ENCODE measurements around the gene NECAP2.

Gene NECAP2

GRCh38 chr1:16440131-16440469 is 424 bp upstream of the NECAP2 start:
- CTCF ChIA-PET, result interaction anchor here (0.7 to 1.2 kb wide), 5 partner anchors 9 to 267 kb away, joined by 3 to 4 read pairs (median 3); no protein-coding TSS in a partner anchor
- no peak for DNase-seq (ENCODE audit: extremely low spot score)
- POLR2A ChIA-PET, result interaction anchor here (0.5 to 2.4 kb wide), 14 partner anchors 9 to 580 kb away, joined by 3 to 15 read pairs (median 4); no protein-coding TSS in a partner anchor

GRCh38 chr1:16441282-16441665 is 750 bp downstream of the NECAP2 start:
- TF ChIP-seq BHLHE40 (IDR thresholded peaks at IDR 0.05; ENCODE audit: borderline replicate concordance), result no peak
- TF ChIP-seq TARDBP (IDR thresholded peaks at IDR 0.05), result no peak
- no peak for TF ChIP-seq PKNOX1 (IDR thresholded peaks at IDR 0.05)
- TF ChIP-seq HDGF (IDR thresholded peaks at IDR 0.05; ENCODE audit: borderline replicate concordance), result no peak
- no peak for TF ChIP-seq ELF4 (IDR thresholded peaks at IDR 0.05)
- TF ChIP-seq ZNF384 (IDR thresholded peaks at IDR 0.05), result no peak
- TF ChIP-seq SUZ12 (IDR thresholded peaks at IDR 0.05), result no peak
- no peak for TF ChIP-seq NFRKB (IDR thresholded peaks at IDR 0.05)
- no peak for TF ChIP-seq SP1 (IDR thresholded peaks at IDR 0.05)
- TF ChIP-seq FOXM1 (IDR thresholded peaks at IDR 0.05; ENCODE audit: borderline replicate concordance), result no peak
- no peak for TF ChIP-seq ARNT (IDR thresholded peaks at IDR 0.05)
- POLR2A ChIA-PET, result interaction anchor here (0.6 to 2.4 kb wide), 7 partner anchors 8 to 59 kb away, joined by 3 to 15 read pairs (median 8); no protein-coding TSS in a partner anchor
- CTCF ChIA-PET, result interaction anchor here (0.6 kb wide), 1 partner anchor 78 kb away, joined by 7 read pairs; no protein-coding TSS in a partner anchor
- DNase-seq (ENCODE audit: extremely low spot score), result no peak

More at GRCh38 chr1:16440131-16440469, 424 bp upstream of the NECAP2 start:
- TF ChIP-seq ZNF384 (IDR thresholded peaks at IDR 0.05), result no peak
- no peak for TF ChIP-seq TARDBP (IDR thresholded peaks at IDR 0.05)
- no peak for TF ChIP-seq BHLHE40 (IDR thresholded peaks at IDR 0.05; ENCODE audit: borderline replicate concordance)
- no peak for TF ChIP-seq L3MBTL2 (conservative IDR thresholded peaks at IDR 0.05)
- no peak for TF ChIP-seq PKNOX1 (IDR thresholded peaks at IDR 0.05)
- TF ChIP-seq SUZ12 (IDR thresholded peaks at IDR 0.05), result no peak

GRCh38 chr1:16442265-16442664 is 1.7 kb downstream of the NECAP2 start:
- POLR2A ChIA-PET, result no interaction called here
- no peak for DNase-seq (ENCODE audit: extremely low spot score)
- CTCF ChIA-PET, result no interaction called here
- TF ChIP-seq L3MBTL2 (conservative IDR thresholded peaks at IDR 0.05) (no peak), FOXA1 (IDR thresholded peaks at IDR 0.05) (no peak), NFRKB (IDR thresholded peaks at IDR 0.05) (no peak), TARDBP (IDR thresholded peaks at IDR 0.05) (no peak), ZNF384 (IDR thresholded peaks at IDR 0.05) (no peak), PKNOX1 (IDR thresholded peaks at IDR 0.05) (no peak), ELF4 (IDR thresholded peaks at IDR 0.05) (no peak), BHLHE40 (IDR thresholded peaks at IDR 0.05; ENCODE audit: borderline replicate concordance) (no peak), CTBP1 (IDR thresholded peaks at IDR 0.05; ENCODE audit: borderline replicate concordance) (no peak), SP1 (IDR thresholded peaks at IDR 0.05) (no peak), SUZ12 (IDR thresholded peaks at IDR 0.05) (no peak), ARNT (IDR thresholded peaks at IDR 0.05) (no peak), LEF1 (IDR thresholded peaks at IDR 0.05; ENCODE audit: borderline replicate concordance) (no peak)

GRCh38 chr1:16442941-16443340 is 2.4 kb downstream of the NECAP2 start:
- CTCF ChIA-PET, result no interaction called here
- no peak for TF ChIP-seq FOXK2 (IDR thresholded peaks at IDR 0.05)
- no peak for TF ChIP-seq SP1 (IDR thresholded peaks at IDR 0.05)
- no peak for TF ChIP-seq ZNF384 (IDR thresholded peaks at IDR 0.05)
- no peak for TF ChIP-seq TARDBP (IDR thresholded peaks at IDR 0.05)
- TF ChIP-seq LEF1 (IDR thresholded peaks at IDR 0.05; ENCODE audit: borderline replicate concordance), result no peak
- no peak for TF ChIP-seq PKNOX1 (IDR thresholded peaks at IDR 0.05)
- POLR2A ChIA-PET, result no interaction called here
- no peak for DNase-seq (ENCODE audit: extremely low spot score)

GRCh38 chr1:16443975-16444770 is 3.6 kb downstream of the NECAP2 start:
- no peak for DNase-seq (ENCODE audit: extremely low spot score)
- TF ChIP-seq TARDBP (IDR thresholded peaks at IDR 0.05), result no peak
- TF ChIP-seq ZNF384 (IDR thresholded peaks at IDR 0.05), result no peak
- no peak for TF ChIP-seq L3MBTL2 (conservative IDR thresholded peaks at IDR 0.05)
- no peak for TF ChIP-seq BHLHE40 (IDR thresholded peaks at IDR 0.05; ENCODE audit: borderline replicate concordance)
- TF ChIP-seq FOXM1 (IDR thresholded peaks at IDR 0.05; ENCODE audit: borderline replicate concordance), result no peak
- no peak for TF ChIP-seq NFRKB (IDR thresholded peaks at IDR 0.05)
- TF ChIP-seq FOXK2 (IDR thresholded peaks at IDR 0.05), result no peak
- TF ChIP-seq SUZ12 (IDR thresholded peaks at IDR 0.05), result no peak
- no peak for TF ChIP-seq SP1 (IDR thresholded peaks at IDR 0.05)
- no peak for TF ChIP-seq ELF4 (IDR thresholded peaks at IDR 0.05)
- no peak for TF ChIP-seq FOXA1 (IDR thresholded peaks at IDR 0.05)
- ChIA-PET CTCF (no interaction called here), POLR2A (interaction anchor here (1.5 kb wide), 1 partner anchor 77 kb away, joined by 3 read pairs; the partner anchor contains the start of gene SZRD1)

GRCh38 chr1:16445052-16445451 is 4.5 kb downstream of the NECAP2 start:
- ChIA-PET POLR2A (interaction anchor here (1.5 kb wide), 1 partner anchor 78 kb away, joined by 3 read pairs; the partner anchor contains the start of gene SZRD1), CTCF (no interaction called here)
- TF ChIP-seq L3MBTL2 (conservative IDR thresholded peaks at IDR 0.05) (no peak), BHLHE40 (IDR thresholded peaks at IDR 0.05; ENCODE audit: borderline replicate concordance) (no peak), FOXM1 (IDR thresholded peaks at IDR 0.05; ENCODE audit: borderline replicate concordance) (no peak), TARDBP (IDR thresholded peaks at IDR 0.05) (no peak), ELF4 (IDR thresholded peaks at IDR 0.05) (no peak), CTBP1 (IDR thresholded peaks at IDR 0.05; ENCODE audit: borderline replicate concordance) (no peak), FOXA1 (IDR thresholded peaks at IDR 0.05) (no peak), ZNF384 (IDR thresholded peaks at IDR 0.05) (no peak), NFRKB (IDR thresholded peaks at IDR 0.05) (no peak), FOXK2 (IDR thresholded peaks at IDR 0.05) (no peak), PKNOX1 (IDR thresholded peaks at IDR 0.05) (no peak), LEF1 (IDR thresholded peaks at IDR 0.05; ENCODE audit: borderline replicate concordance) (no peak), SUZ12 (IDR thresholded peaks at IDR 0.05) (no peak), ARNT (IDR thresholded peaks at IDR 0.05) (no peak), HDGF (IDR thresholded peaks at IDR 0.05; ENCODE audit: borderline replicate concordance) (no peak), SP1 (IDR thresholded peaks at IDR 0.05) (no peak)
- DNase-seq (ENCODE audit: extremely low spot score), result no peak
